GM21717 (cell line): ENCODE measurements around the gene MED13L.

ENCODE experiments used
- ATAC-seq: cut with Tn5 transposase; IDR thresholded peaks from one replicate; pipeline ENCODE4 v1.9.1; 2021; ENCODE audit warnings: mild to moderate bottlenecking, moderate library complexity; ENCODE audit not compliant: unreplicated experiment

The MED13L gene

DNA sequence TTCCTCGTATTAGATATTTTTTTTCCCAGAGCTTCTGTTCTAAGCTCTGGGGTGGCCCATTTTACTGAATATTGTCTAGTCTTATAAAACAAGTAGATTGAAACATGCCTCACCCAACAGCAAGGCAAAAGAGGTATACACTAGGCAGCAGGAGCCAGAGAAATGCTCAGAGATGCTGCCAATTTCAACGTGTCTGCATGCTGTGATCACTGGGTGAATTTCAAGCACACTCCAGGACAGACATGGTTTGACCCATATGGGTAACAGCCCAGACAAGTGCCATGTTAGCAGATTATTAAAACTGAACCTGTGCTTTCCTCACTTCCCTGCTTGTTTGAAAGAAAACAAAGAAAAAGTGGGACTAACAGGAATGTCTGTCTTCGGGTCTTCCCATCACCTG, 321.3 kb downstream of the MED13L start:
- no peak for ATAC-seq

DNA sequence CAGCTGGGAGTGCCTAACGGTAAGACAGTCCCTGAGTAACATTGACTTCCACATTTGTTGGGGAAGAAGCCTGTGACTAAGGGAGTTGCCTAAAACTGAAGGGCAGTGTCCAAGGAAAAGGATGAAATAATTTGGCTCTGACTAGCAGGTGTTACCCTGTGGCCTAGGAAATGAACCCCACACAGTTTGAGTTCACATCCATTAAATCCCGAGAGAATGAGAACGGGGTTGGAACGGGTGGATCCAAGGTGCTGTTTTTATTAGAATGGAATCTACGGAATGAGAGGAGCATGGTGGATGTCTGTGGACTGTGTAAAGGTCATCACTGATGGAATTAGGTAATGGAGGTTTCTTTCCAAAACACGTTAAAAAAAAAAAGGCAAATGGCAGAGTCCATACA, 324.0 kb downstream of the MED13L start:
- ATAC-seq = no peak

GRCh38 chr12:115953031-115953430, 324.5 kb downstream of the MED13L start:
- no peak for ATAC-seq

DNA sequence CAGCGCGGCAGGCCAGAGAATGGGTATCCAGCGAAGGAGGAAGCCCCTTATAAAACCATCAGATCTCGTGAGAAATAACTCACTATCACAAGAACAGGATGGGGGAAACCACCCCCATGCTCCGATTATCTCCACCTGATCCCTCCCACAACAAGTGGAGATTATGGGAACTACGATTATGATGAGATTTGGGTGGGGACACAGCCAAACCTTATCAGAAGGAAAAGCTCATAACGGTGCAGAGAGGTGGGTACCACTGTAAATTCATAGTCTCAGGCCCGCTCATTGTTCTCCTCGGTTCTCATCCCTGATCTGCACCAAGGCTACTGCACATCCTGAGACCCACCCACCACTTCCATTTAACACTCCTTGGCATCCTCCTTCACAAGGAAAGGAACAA, 326.5 kb downstream of the MED13L start:
- ATAC-seq = no peak

GRCh38 chr12:115949675-115950074, 327.8 kb downstream of the MED13L start:
- no peak for ATAC-seq

DNA sequence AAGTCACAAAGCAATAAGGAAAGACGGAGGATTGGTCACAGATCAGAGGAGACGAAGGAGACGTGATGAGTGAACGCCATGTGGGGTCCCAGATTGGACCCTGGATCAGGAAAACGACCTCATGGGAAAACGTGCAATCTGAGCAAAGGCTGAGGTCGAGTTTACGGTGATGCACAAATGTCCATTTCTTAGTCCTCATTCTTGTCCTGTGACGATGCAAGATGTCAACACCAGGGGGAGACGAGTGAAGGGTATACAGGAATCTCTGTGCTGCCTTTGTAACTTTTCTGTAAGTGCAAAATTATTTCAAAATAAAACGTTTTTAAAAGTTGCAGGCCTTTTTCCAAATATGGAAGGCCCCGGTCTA, 329.8 kb downstream of the MED13L start:
- ATAC-seq = no peak

DNA sequence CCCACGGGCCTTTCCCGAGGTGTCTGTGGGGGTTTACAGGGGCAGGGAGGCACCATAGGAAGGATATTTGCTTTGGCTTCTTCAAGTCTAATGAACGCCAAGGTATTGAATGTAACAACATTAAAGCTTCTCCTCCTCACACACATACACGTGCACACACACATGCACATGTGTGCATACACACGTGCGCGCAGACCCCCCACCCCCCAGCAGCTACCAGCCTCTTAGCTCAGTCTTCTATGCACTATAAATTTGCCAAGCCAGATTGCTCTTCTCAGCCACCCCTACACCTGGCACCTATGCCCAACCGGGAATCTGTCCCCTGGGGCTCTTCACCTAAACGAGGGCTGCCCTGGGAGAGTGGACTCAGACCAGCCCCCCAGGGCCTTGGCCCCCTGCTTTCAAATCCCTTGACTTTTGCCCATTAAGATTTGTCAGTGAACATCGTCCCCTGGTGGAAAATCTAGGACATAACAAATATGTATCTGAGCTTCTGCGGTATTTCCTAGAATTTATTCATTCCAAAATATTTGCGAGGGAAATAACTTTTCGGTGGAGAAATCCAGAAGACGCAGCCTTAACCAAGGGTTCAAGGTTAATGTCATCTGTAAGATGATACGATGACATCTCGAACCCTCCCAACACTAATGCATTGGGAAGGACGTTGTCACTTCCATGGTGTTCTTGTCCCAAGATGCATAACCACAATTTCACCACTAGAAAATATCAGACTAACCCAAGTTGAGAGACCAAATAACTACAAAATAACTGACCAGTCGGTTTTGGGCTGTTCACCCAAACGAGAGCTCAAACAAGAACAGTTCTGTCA, 330.4 kb downstream of the MED13L start:
- ATAC-seq = no peak

- ATAC-seq = no peak
Measured at GRCh38 chr12:115946092-115946491, 331.4 kb downstream of the MED13L start.

GRCh38 chr12:115945491-115945885, 332.0 kb downstream of the MED13L start:
- no peak for ATAC-seq

DNA sequence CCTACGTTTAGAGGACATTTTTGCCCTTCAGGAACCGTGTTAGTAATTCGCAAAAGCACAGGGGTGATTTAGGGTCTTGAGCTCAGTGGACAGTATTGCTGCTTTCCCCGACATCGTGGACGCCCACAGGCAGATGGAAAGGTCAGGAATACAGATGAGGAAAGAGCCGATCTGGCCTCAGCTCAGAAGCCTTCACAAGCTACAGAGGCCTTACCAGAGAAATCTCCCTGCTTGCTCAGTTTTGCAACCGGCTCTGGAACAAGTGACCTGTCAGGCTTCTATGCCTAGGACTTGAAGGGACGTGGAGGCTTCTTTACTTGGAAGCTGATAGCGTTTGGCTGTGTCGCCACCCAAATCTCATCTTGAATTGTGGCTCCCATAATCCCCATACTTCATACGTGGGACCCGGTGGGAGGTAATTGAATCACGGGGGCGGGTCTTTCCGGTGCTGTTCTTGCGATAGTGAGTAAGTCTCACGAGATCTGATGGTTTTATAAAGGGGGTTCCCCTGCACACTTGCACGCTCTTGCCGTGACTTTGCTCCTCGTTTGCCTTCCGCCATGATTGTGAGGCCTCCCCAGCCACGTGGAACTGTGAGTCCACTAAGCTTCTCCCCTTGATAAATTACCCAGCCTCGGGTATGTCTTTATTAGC, 332.5 kb downstream of the MED13L start:
- ATAC-seq = no peak

- no peak for ATAC-seq
Measured at GRCh38 chr12:115944392-115944742, 333.1 kb downstream of the MED13L start.

GRCh38 chr12:115943630-115944391, 333.7 kb downstream of the MED13L start:
- no peak for ATAC-seq

- no peak for ATAC-seq
Measured at GRCh38 chr12:115943310-115943629, 334.2 kb downstream of the MED13L start.

- no peak for ATAC-seq
Measured at GRCh38 chr12:115942346-115942745, 335.1 kb downstream of the MED13L start.

DNA sequence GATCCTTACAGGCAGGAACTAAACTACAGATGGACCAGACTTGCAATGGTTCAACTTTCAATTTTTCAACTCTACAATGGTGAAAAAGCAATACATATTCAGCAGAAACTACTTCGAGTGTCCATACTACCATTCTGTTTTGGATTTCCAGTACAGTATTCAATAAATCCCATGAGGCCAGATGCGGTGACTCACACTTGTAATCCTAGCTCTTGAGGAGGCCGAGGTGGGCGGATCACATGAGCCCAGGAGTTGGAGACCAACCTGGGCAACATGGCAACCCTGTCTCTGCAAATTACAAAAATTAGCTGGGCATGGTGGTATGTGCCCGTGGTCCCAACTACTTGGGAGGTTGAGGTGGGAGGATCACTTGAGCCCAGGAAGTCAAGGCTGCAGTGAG, 336.1 kb downstream of the MED13L start:
- no peak for ATAC-seq

- no peak for ATAC-seq
Measured at GRCh38 chr12:115938794-115939377, 338.6 kb downstream of the MED13L start.

DNA sequence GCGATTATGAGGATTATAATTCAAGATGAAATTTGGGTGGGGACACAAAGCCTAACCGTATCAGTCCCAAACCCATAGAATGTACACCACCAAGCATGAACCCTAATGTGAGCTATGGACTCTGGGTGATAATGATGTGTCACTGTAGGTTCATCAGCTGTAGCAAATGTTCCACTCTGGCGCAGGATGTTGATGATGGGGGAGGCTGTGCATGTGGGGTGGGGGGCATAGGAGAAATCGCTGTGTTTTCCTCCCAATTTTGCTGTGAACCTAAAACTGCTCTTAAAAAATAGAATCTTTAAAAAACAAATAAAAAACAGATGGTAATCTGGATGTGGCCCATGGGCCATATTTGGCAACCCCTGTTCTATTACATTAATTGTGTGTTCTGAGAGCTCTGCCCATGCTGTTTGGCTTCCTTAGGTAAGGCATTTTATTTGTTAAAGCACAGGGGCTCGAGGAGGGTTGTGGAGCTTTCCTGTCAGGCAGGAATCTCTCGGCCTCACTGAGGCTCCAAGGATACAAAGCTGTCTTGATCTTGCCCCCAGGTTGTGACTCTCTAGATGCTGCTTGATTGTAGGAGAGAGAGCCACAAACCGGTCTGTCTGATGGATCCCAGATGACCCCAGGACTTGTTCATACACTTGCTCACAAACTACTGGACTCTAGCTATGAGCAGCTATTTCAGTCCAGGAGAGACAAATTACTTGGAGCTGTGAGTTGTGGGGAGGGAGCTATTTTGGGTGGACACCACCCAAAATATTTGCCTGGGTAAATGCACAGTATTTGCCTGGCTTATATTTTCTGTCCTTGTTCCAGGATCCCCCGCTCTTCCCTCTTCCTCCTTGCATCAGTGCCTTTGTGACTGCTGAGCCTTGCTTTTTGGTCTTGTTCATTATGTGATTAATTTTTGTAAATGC, 340.2 kb downstream of the MED13L start:
- no peak for ATAC-seq

- no peak for ATAC-seq
Measured at GRCh38 chr12:115934877-115935276, 342.6 kb downstream of the MED13L start.

GRCh38 chr12:115934046-115934445, 343.4 kb downstream of the MED13L start:
- no peak for ATAC-seq

GRCh38 chr12:115932066-115932465, 345.4 kb downstream of the MED13L start:
- no peak for ATAC-seq

- no peak for ATAC-seq
Measured at GRCh38 chr12:115930336-115930735, 347.2 kb downstream of the MED13L start.
